A549 (cell line): ENCODE results near the gene SEPTIN11.

Experiments used
- CHD2 ChIP-seq: fragments of 150-350 bp; IDR thresholded peaks from 2 replicates; pipeline ENCODE4 v1.6.1; 2014; ENCODE audit warnings: low read length; ENCODE audit not compliant: partially characterized antibody
- CTCF ChIP-seq: fragments of >200 bp; sonication (Bioruptor Twin); formaldehyde crosslinking; IDR thresholded peaks from 3 replicates; pipeline ENCODE4 v1.5.1; 2016
- E2F6 ChIP-seq: IDR thresholded peaks from 2 replicates; pipeline ENCODE4 v1.6.1; 2012; ENCODE audit warnings: low read depth, borderline replicate concordance
- ELK1 ChIP-seq: fragments of 150-350 bp; IDR thresholded peaks from 2 replicates; pipeline ENCODE4 v1.6.1; 2014; ENCODE audit warnings: low read depth, mild to moderate bottlenecking, low read length
- PBX3 ChIP-seq: IDR thresholded peaks from 2 replicates; pipeline ENCODE4 v1.6.1; 2012
- ZFP36 ChIP-seq: fragments of 450-650 bp; IDR thresholded peaks from 2 replicates; pipeline ENCODE4 v1.6.1; 2014; ENCODE audit warnings: borderline replicate concordance; ENCODE audit not compliant: partially characterized antibody

- TF ChIP-seq ELK1 (no peak), ZFP36 (no peak), CTCF (no peak), PBX3 (no peak), CHD2 (no peak), E2F6 (no peak)
Observed at GRCh38 chr4:76969495-76969894, 19.9 kb downstream of the SEPTIN11 start.
